GM18870 (cell line): Measurements from ENCODE around the gene SPPL2A.
"Not testable (repeated sequence)": the region's sequence is repeated elsewhere in the genome, so short reads cannot be mapped to it uniquely, and the experiment has no call there.

Experiments used
- ATAC-seq: cut with Tn5 transposase; IDR thresholded peaks from one replicate; pipeline ENCODE4 v1.9.1; 2021; ENCODE audit warnings: moderate library complexity; ENCODE audit not compliant: unreplicated experiment

SPPL2A gene, protein sequence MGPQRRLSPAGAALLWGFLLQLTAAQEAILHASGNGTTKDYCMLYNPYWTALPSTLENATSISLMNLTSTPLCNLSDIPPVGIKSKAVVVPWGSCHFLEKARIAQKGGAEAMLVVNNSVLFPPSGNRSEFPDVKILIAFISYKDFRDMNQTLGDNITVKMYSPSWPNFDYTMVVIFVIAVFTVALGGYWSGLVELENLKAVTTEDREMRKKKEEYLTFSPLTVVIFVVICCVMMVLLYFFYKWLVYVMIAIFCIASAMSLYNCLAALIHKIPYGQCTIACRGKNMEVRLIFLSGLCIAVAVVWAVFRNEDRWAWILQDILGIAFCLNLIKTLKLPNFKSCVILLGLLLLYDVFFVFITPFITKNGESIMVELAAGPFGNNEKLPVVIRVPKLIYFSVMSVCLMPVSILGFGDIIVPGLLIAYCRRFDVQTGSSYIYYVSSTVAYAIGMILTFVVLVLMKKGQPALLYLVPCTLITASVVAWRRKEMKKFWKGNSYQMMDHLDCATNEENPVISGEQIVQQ

DNA sequence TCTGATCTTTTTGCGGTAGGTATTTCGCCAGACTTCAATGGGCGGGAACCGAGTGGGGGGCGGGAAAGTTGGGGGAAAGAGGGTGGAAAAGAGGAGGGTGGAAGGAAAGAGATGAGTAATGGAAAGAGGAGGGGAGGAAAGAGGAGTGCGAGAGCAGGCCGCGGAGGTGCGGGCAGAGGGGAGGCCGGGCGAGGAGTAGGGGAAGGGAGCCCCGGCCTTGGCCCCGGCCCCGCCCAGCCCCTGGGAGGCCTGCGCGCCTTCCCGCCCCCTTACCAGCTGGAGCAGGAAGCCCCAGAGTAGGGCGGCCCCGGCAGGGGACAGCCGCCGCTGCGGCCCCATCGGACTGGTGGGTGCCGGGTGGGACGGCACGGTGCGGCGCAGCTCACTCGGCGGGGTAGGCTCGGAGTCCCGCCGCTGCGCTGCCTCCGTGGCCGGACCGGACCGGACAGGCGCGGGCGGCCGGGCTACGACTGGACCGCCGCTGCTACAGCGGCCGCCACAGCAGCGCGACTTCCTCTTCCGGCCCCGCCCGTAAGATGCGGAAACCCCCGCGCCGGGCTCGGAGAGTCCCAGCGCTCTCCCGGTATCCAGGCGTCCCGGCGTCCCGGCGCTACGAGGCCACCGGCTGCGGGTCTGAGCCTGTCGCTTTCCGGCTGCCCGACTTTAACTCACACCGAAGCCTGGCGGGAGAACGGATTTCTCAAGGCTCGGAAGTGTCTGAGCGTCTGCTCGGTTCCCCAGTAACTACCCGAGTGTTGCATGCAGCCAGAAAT lies at the start of gene SPPL2A:
TSS of gene SPPL2A (minus strand) at position 512 of the 773 bp plus-strand sequence. CDS start at position 339, 173 bp downstream.
- peak; percentile 78 for ATAC-seq

DNA sequence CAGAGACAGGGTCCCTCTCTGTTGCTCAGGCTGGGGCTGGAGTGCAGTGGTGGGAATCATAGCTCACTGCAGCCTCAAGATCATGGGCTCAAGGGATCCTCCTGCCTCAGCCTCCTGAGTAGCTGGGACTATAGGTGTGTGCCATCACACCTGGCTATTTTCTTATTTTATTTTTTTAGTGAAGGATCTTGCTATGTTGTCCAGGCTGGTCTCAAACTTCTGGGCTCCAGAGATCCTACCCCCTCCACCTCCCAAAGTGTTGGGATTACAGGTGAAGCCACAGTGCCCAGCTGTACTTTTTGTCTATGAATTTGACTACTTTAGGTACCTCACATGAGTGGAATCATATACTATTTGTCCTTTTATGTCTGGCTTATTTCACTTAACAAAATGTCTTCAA lies 49.1 kb upstream of the SPPL2A start:
- ATAC-seq = no peak

DNA sequence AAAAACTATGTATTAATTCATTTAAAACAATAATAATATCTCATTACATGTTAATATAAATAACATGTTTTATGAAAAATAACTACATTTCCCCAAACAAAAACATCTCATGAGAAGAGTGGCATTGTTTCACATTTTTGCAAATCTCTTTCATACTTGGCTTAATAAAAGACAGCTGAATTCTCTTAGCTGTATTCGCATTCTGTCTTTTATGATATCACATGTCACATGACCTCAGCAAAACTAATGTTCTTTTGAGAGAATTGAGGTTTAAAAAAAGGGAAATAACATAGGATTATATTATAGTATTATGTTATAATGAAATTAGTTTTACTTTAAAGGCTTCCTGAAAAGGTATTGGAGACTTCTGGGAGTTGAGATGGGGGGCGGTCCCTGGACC lies 48.4 kb upstream of the SPPL2A start:
- ATAC-seq = no peak

DNA sequence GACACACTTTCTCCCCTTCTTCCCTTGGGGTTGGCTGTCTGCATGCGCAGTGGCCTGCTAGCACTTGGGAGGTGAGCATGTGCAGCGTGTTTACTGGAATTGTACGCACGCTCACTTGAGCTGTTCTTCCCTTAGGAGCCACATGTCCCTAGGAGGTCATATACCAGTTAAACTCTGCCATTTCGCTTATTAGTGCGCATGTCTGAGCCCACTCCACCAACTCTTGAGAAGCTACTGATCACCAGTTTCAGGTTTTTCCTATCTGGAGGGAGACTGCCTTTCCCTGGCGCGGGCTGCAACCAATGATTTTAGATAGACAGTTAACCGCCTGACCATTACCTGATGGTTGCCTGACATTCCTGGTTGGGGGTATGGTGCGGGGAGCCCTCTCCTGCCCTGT lies 47.6 kb upstream of the SPPL2A start:
- no peak for ATAC-seq

DNA sequence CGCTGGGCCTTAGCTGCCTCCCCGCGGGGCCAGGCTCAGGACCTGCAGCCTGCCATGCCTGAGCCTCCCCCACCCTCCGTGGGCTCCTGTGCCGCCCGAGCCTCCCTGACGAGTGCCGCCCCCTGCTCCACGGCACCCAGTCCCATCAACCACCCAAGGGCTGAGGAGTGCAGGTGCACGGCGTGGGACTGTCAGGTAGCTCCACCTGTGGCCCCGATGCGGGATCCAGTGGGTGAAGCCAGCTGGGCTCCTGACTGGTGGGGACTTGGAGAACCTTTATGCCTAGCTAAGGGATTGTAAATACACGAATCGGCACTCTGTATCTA lies 46.6 kb upstream of the SPPL2A start:
- ATAC-seq = not testable (repeated sequence)

DNA sequence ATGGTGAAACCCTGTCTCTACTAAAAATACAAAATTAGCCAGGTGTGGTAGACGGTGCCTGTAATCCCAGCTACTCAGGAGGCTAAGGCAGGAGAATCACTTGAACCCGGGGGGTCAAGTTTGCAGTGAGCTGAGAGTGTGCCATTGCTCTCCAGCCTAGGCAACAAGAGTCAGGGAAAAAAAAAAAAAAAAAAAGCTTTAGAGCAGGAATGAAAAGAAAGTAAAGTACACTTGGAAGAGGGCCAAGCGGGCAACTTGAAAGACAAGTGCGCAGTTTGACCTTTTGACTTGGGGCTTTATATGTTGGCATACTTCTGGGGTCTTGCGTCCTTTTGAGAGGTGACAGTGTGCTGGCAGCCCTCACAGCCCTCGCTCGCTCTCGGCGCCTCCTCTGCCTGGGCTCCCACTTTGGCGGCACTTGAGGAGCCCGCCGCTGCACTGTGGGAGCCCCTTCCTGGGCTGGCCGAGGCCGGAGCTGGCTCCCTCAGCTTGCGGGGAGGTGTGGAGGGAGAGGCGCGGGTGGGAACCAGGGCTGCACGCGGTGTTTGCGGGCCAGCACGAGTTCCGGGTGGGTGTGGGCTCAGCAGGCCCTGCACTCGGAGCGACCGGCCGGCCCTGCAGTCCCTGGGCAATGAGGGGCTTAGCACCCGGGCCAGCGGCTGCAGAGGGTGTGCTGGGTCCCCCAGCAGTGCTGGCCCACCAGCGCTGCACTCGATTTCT lies 46.1 kb upstream of the SPPL2A start:
- ATAC-seq = not testable (repeated sequence)

DNA sequence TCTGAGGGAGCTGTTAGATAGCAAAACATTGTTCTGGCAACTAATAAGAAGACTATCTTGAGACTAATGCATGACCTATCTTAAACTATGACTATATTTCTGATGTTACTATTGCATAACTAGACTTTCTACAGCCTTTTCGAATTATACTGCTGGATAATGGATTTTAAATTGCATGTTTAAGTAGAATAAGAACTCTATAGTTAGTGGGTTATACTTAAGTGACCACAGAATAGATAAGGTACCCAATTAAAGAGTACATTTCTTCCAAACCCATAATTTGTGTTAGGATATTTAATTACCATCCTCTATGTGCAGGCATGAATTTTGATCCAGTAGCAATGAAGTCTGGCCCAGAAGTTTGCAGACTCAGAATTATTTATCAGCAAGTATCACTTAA lies 44.6 kb upstream of the SPPL2A start:
- no peak for ATAC-seq

DNA sequence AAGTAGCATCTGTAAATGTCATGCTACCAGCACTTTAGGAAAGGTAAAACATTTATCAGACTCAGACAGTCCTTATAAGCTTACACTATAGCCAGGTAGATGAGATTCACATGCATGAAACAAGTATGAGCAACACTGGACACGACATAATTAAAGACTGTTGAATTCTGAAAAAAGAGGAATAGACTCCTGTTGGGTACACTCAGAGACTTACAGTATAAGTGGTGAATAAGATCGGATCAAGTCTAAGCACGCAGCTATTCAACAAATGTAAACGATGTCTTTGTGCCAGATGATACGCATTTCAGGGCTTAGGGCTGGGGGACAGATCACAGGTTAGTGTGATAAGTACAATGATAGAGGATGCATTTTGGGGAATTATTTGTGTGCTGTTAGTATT lies 43.2 kb upstream of the SPPL2A start:
- ATAC-seq = no peak

DNA sequence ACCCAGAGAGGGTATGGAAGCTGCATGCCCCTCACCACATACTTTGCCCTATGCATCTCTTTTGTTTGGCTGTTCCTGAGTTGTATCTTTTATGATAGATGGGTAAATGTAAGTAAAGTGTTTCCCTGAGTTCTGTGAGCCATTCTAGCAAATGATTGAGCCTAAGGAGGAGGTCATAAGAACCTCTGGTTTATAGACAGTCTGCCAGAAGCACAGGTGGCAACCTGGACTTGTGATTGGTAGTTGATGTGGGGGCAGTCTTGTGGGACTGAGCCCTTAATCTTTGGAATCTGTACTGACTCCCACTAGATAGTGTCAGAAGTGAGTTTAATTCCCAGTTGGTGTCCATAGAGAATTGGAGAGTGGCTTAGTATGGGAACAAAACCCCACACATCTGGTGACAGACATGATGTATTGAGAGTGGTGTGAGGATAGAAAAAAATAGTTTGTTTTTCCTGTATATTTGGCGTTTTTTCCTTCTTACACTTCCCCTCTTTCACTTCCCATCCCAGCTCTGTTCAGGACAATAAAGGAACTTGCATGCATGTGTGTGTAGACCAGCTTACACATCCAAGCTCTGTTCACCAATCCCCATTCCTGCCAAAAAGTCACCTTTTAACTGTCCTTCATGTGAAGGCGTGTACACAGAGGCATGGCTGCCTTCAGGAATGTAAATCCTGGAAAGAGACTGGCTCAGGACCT lies 38.1 kb upstream of the SPPL2A start:
- ATAC-seq = no peak

DNA sequence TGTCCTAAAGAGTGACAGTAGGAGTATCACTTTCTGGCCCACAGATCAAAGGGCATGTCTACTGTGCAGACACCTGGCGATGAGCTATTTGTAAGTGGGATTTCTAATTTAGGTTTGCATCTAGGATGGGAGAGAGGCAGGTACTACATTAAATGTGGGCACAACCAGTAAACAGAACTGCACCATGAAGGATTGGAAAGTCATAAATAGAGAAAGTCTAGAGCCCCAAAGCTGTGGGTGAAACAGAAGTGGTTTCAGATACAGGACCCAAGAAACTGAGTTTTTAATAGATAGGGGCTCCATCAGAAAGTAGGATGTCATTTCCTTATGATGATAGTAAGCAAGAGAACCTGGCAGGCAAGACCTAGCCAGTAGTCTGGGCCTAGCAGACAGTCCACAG lies 35.2 kb upstream of the SPPL2A start:
- ATAC-seq = no peak

DNA sequence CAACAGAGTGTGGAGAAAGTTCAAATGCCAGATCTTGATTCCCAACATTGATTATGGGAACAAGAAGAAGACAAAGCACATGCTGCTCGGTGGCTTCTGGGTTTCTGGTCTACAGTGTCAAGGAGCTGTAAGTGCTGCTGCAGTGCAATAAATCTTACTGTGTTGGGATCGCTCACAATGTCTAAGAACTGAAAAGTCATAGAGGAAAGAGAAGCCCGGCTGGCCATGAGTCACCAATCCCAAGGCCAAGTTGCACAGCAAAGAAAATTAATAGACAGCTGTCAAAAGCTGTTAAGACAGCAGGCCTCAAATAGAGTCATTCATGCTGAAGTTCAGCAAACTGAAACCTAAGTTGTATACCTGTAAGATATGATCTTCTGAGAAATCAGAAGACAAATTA lies 33.2 kb upstream of the SPPL2A start:
- no peak for ATAC-seq

DNA sequence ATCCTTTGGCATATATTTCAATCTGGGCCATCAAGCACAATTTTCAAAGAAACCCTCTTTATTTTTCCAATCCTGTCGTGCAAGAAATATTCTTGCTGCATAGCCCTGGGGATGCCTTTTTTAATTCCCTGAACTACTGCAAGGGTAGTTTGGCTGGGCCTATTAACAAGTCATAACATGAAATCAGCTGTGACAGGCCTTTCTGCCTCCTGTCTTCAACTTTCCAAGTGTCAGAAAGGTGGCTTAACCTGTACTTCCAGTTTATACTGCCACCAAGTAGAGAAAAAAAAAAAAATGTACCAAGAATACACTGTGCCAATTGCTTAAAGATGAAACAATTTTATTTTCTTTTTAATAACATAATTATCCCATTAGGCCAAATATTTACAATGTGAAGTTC lies 32.4 kb upstream of the SPPL2A start:
- ATAC-seq = no peak

DNA sequence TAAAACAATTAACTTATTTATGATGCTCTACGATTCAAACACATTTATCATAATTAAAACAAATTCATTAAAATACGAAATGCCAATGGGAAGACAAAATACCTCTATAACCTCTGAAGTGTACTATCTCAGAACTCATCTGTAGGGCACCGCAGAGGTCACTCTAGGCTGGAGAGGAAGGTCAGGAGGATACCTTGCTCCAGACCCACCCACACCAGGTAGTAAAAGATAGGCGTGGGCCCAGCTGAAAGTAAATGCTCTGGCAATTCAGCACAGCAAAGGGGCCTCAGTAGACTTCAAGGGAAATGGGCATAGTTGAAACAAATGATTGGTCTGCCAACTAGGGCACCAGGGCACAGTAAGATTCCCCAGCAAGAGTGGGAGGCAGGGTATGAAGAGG lies 26.0 kb upstream of the SPPL2A start:
- no peak for ATAC-seq

DNA sequence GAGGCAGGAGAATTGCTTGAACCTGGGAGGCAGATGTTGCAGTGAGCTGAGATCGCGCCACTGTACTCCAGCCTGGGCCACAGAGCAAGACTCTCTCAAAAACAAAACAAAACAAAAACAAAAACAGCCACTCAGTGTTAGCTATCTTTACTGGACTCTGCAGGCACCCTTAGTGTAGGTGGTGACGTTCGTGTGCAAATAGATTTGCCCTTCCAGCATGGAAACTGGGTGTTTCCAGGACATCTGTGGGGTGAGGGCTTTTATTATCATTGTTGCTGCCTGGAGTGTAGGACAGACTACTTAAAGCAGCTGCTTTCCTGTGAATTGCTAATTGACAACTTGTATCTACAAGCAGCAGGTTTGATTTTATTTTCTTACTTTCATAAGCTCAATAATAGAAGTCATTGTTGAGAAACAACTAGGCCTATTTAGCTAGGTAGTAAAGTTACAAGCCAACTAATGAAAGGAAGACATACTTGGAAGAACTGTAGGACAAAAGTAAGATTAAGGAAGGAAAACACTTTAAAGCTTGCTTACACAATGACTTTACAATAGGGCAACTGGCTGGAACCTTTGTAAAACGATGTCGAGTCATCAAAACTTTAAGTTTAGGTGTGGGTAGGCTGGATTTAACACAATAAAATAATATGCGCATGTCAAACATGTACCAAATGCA lies 25.4 kb upstream of the SPPL2A start:
- ATAC-seq = no peak

DNA sequence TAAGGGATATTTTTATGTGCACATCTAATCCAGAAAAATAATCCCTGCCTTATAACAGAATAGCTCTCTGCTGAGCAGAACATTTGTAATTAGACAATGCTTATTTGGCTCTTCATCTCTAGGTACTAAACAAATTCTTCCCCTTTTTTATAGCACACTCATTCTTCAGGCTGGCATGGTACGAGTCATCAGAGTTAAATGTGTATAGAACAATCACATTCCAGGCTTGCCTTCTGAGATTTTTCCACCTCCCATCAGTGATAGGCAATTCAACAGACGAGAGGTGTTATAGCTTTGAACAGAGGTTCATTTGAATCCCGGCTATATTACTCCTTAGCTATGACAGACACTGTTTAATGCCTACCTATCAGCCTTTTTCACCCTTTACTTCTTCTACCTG lies 21.4 kb upstream of the SPPL2A start:
- ATAC-seq = no peak

DNA sequence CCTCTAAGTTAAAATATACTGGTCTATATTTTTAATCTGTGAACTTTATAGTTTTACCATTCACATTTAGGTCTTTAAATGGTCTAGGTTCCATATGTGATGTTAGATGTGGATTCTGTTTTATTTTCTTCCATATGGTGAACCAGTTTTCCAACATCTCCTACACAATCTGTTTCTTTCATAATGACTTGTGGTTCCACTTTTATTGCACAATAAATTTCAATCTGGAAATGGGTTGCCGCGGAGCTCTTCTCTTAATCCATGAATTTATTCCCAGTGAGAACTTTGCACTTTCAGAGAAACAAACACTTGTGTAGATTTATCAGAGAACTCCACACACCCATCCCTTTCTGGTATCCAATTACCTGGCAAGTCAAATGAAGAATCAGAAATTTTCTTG lies 20.9 kb upstream of the SPPL2A start:
- ATAC-seq = no peak

DNA sequence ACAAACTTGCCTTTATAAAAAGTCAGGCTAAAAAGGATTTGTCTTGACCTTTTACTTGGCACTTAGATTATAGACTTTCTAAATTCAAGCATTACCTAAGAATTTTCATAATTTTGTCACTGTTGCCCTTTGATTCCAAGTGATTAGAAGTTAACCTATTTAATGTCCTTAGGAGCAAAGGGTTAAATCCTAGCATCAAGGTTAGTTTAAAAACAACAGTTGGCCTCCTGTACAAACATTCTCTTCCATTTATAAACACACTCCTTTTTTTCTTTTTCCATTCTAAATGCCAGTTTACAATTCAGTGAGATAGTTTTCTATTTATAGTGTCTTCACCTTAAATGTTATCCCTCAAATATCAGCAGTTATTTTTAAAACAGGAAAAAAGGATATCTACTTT lies 18.4 kb upstream of the SPPL2A start:
- no peak for ATAC-seq

DNA sequence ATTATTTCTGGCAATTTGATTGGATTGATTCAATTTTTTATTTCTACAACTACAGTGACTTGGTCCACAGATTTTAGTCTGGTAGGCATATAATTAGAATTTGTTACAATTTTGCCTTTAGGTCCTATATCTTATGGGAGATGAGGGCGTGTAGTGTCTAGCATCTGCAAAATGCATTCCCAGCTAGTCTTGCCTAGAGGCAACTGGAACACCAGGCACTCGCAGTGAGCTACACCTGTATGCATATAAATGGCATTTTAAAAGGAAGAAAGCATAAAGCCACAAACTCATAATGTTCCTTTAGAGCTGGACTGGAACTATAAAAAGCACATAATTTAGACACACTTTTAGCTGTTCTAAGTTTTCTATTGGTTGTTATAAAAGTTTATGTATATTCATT lies 17.9 kb upstream of the SPPL2A start:
- no peak for ATAC-seq

DNA sequence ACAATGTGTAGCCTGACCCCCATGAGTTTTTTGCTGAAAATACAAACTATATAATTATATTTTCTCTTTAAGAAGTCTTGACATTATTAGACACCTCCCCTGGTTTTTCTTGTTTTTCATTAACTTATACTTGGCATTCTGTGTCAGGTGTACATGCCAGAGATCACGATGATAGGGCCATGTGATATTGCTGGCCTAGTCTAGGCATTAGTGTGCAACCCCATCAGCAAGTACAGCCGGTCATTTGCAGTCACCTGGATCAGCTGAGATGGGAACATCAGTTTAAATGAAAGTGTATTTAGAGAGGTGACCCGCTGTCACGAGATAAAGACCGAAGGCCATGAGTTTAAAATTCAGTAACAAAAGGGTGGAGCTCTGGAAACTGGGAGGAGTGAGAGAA lies 12.6 kb upstream of the SPPL2A start:
- ATAC-seq = no peak

DNA sequence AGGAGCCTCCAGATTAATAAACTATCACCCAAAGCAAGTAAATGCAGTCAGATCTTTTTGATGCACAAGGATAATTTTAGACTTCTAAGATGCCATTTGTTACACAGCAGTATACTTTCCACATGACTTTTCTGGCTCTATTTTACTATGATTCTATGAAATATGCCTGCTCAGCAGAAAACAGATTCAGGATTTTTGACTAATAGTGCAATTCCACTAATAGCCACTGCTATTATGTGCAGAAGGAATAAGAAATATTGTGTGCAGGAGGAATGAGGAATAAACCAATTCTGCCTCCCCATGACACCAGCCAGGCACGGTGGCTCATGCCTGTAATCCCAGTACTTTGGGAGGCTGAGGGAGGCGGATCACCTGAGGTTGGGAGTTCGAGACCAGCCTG lies 11.5 kb upstream of the SPPL2A start:
- no peak for ATAC-seq
